Glomerular endothelial cell (primary cell): ENCODE measurements around the gene AP1G2. TPM values are rescaled to one million over a fixed set of nuclear protein-coding genes. Genes with fewer than 3 reads are reported as not detected.

Experiments
- DNase-seq: peaks from one replicate; pipeline ENCODE4 v3.0.0-alpha.2; 2011; ENCODE audit warnings: low read depth, low spot score; ENCODE audit errors: extremely low read depth
- total RNA-seq: library from RNA; depleted of rRNA; stranded (reverse); fragments of >200 nt; gene quantifications from 2 replicates; pipeline ENCODE4 v1.2.3, GENCODE V29; 2015

AP1G2 gene
- total RNA-seq, 1 donor from 2014 or later = 38.9 TPM

DNA sequence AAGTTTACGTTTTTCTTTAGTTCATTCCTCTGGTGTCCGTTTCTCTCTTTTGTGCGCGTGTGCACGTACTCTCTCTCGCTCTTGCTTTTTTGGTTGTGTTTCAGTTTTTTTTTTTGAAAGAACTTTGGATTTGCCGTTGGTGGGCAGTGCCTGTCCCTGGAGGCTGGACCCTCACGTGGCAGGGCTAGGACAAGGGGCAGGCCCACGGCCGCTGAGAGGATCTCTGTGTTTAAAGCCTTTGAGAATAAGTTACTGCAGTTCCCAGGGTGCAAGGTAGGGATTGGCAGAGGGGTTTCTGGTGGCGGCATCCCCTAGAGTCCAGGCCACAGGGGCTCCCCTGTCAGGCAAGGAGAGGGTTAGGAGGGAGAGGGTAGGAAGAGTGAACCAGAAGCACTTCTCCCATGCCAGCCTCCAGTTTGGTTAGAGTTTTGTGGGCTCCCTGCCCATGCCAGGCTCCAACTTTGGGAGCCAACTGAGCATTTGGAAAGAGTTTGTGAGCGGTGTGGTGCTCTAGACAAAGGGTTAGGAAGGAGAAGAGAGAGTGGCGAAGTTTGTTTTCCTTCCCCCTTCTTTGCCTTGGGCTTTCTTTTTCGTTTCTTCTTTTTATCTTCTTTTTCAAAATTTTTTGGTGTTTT is 46.6 kb downstream of the AP1G2 start:
- DNase-seq = no peak

DNA sequence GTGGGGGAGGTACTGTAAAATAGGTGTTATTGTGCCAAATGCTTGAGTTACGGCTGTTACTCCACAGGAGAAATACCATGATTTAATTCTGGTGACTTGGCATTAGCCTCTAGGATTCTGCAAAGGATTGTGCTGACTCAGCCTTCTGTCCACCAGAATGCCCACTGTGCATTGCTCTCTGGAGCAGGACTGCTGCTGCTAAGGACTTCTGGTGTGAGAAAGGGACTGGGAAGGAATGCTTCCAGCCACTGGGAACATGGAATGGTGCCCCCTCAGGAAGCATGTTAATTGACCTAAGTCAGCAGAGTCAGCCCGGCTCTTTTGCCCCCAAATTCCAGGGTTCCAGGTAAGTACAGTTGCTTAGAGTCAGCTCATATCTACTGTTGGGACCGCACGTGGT is 48.9 kb downstream of the AP1G2 start:
- DNase-seq = no peak

DNA sequence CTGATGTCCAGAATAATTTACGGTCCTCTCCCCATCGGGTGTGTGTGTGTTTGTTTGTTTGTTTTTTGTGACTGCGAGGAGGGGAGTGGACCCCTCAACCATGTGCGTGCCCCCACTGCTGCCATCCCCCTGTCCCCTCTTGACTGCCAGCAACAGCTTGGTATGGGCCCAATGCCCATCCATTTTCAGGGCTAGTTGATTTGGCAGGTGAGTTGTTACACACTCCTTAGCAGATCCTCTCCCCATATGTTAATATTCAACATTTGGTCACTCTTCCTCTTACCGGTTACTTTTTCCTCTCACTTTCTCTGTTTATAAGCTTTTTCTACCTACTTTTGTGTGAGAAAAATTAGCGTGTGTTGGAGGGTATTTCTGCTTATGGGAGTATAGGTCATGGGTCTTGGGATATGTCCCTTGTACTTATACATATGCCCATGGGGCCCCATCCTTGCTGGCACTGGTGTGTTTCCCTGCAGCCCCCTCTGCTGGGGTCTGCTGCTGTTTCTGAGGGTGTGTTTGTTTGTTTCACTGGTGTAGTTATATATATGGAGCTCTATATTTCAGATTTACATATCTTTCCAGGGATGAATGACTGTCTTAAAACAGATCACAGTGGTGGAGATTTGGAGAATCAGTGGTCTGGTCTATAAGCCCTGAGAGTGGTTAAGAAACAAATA is 49.8 kb downstream of the AP1G2 start:
- no peak for DNase-seq

DNA sequence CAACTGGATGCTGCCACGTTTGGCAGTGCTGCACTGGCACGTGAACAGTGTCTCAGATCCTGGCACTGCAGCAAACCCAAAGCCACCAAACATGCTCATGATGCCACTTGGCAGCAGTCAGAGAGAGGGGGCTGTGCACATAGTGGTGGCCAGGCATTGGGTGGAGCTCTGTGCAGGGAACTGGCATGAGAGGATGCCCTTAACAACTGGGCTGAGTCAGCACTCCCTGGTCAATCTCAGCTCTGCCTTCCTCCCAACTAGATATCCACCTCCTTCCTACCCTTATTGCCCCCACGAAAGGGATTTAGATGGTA is 53.0 kb downstream of the AP1G2 start:
- no peak for DNase-seq

DNA sequence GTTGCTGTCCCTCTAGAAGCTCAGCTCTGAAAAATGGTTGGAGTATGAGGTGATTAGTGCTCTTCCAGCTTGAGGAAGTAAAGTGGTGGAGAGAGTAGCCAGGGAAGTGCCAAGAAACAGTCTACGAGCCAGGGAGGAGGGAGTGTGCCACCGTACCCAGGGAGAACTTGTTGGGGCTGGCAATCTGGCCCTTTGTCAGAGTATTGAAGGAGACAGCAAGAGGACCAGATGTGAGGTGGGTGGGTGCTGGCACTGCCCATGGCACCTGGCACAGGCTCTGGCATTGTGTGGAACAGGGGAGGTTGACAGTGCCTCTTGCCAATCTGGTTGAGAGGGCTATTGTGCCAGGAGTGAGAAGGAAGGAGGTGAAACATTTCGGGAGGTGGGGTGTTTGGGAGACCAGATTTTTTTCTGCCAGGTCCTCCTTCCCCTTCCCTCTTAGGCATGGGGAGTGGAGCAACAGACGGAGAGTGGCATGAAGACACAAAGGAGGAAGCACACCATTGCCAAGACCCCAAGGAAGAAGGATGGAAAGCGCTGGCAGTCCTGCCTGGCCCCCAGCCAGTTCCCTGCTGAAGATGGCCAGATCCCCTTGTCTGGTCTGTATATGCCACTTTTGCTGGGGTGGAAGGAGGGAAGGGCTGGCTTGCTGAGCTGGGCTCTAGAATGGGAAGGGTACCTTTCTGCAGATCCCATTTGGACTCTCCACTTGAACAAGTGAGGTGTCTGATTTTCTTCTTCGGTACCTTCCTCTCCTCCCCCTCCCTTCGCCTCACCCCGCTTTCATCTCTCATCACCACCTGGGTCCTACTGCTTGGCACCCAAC is 53.6 kb downstream of the AP1G2 start:
- no peak for DNase-seq

DNA sequence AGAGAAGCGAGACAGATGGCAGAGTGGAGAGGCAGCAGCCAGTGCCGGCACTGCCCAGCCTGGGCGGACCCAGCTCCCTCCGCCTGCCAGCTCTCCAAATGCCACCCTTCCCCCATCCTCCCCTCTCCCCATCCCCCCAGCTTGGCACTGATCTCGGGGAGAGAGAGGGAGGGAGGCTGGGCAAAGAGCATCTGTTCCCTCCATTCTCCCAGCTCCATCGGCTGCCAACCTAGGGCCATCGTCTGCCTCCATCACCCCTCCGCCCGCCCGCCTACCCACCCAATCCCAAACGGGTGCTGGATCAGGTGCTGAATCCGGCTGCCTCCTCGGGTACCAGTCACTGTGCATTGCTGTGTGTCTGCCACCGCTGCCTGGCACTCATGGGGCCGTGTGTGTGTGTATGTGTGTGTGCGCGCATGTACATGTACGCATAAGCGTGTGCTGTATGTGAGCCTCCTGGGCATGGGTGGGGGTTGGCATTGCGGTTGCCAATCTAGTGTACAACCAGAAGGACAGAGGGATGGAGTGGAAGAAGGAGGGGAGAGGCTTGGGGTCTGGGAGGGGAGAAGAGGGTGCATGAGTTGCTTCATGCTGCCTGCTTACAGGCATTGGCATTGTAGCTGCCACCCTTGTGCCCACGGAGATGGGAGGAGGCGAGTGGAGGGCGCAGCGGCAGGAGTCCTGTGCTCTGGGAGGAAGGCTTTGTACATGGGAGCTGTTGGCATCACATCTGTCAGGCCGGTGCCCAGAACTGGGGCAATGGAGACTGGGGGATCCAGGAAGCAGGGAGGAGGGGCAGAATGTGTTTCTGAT is 54.4 kb downstream of the AP1G2 start:
- no peak for DNase-seq

DNA sequence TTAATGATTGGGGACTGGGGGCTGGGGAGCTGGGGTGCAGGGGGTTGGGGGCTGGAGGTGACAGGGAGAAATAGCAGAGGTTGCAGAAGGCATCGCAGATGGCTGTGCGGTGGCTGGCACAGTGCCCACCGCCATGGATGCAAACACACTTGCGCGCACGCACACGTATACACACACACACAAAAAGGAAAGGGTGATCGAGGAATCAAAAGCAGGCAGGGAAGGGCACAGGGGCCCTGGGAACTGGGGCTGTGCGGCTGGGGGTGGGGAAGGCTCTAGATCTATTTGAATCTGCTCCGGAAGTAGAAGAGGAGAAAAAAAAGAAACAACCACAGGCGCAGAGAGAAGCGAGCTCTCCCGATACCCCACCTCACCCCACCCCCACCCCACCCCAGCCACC is 55.4 kb downstream of the AP1G2 start:
- DNase-seq = no peak

Other genes starting within 250 kb of the AP1G2 start
- gene PABPN1, start 246.3 kb downstream of the AP1G2 start, total RNA-seq = 60.7 and 79.2 TPM in 2 replicates
- 1.2 and 7.3 TPM in 2 replicates for gene SLC22A17, start 214.9 kb downstream of the AP1G2 start, total RNA-seq
- 0.24 and 0.82 TPM in 2 replicates for gene EFS, start 202.6 kb downstream of the AP1G2 start, total RNA-seq
- not detected in 2 replicates for gene IL25, start 195.0 kb downstream of the AP1G2 start, total RNA-seq
- gene CMTM5, start 190.7 kb downstream of the AP1G2 start, total RNA-seq = not detected in 2 replicates
- gene MYH6, start 159.5 kb downstream of the AP1G2 start, total RNA-seq = not detected in 2 replicates
- gene MYH7, start 132.1 kb downstream of the AP1G2 start, total RNA-seq = not detected in 2 replicates
- gene NGDN, start 98.1 kb downstream of the AP1G2 start, total RNA-seq = 24.6 and 26.5 TPM in 2 replicates
- gene ZFHX2, start 16.0 kb downstream of the AP1G2 start, total RNA-seq = 0.93 and 1.8 TPM in 2 replicates
- gene THTPA, start 11.5 kb downstream of the AP1G2 start, total RNA-seq = 3.3 and 9.2 TPM in 2 replicates
- 0.53 TPM in 1 of 2 replicates, not detected in the other for gene JPH4, start 11.0 kb upstream of the AP1G2 start, total RNA-seq
- gene DHRS2, start 68.6 kb upstream of the AP1G2 start, total RNA-seq = not detected in 2 replicates